ENCODE data around the gene HMG20A.

- TF ChIP-seq, protein P1, sequence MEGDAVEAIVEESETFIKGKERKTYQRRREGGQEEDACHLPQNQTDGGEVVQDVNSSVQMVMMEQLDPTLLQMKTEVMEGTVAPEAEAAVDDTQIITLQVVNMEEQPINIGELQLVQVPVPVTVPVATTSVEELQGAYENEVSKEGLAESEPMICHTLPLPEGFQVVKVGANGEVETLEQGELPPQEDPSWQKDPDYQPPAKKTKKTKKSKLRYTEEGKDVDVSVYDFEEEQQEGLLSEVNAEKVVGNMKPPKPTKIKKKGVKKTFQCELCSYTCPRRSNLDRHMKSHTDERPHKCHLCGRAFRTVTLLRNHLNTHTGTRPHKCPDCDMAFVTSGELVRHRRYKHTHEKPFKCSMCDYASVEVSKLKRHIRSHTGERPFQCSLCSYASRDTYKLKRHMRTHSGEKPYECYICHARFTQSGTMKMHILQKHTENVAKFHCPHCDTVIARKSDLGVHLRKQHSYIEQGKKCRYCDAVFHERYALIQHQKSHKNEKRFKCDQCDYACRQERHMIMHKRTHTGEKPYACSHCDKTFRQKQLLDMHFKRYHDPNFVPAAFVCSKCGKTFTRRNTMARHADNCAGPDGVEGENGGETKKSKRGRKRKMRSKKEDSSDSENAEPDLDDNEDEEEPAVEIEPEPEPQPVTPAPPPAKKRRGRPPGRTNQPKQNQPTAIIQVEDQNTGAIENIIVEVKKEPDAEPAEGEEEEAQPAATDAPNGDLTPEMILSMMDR (IDR thresholded peaks at IDR 0.05), result no peak
- no peak for TF ChIP-seq POLR2A (IDR thresholded peaks at IDR 0.05)
Measured at GRCh38 chr15:77371850-77372563, 48.7 kb upstream of the HMG20A start.
